Dedifferentiated amniotic fluid mesenchymal stem cell (primary cell): Measurements from ENCODE around the gene EIF2S1.
"Not testable (repeated sequence)": the region's sequence is repeated elsewhere in the genome, so short reads cannot be mapped to it uniquely, and the experiment has no call there.

Experiments used
- DNase-seq: peaks from one replicate; pipeline ENCODE4 v3.0.0-alpha.2; 2016; ENCODE audit errors: extremely low spot score

Gene EIF2S1

DNA sequence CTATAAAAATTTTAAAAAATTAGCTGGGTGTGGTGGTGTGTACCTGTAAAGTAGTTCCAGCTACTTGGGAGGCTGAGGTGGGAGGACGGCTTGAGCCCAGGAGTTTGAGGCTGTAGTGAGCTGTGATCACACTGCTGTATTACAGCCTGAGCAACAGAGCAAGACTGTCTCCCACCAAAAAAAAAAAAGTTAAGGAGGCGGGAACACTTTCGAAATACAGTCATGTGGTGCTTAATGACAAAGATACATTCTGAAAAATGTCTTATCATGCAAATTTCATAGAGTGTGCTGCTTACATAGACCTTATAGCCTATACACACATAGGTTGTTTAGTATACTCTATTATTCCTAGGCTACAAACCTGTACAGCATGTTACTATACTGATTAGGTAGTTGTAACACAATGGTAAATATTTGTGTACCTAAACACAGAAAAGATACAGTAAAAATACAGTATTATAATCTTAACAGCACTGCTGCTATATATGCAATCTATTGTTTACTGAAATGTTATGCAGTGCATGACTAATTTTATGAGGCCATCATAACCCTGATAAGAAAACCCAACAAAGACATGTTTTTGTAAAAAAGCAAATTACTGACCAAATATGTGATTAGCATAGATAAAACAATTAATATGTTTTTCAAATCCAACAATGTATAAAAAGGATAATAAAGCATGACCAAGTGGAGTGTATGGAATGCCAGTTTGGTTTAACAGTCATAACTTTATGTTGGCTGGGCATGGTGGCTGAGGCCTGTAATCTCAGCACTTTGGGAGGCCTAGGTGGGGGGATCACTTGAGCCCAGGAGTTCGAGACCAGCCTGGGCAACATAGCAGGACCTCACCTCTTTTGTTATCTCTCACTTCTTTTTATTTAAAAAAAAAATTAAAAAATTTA is 11.4 kb downstream of the EIF2S1 start:
- DNase-seq: no peak

GRCh38 chr14:67372833-67373232 is 12.7 kb downstream of the EIF2S1 start:
- no peak for DNase-seq

GRCh38 chr14:67373347-67373746 is 13.2 kb downstream of the EIF2S1 start:
- DNase-seq: no peak

GRCh38 chr14:67377916-67378315 is 17.8 kb downstream of the EIF2S1 start:
- no peak for DNase-seq

- no peak for DNase-seq
These were observed 25.0 kb downstream of the EIF2S1 start for GRCh38 chr14:67385120-67385519.

GRCh38 chr14:67385618-67386017 is 25.5 kb downstream of the EIF2S1 start:
- no peak for DNase-seq

GRCh38 chr14:67387195-67387594 is 27.1 kb downstream of the EIF2S1 start:
- DNase-seq: no peak

- DNase-seq: no peak
These were observed 29.1 kb downstream of the EIF2S1 start for GRCh38 chr14:67389275-67389674.

DNA sequence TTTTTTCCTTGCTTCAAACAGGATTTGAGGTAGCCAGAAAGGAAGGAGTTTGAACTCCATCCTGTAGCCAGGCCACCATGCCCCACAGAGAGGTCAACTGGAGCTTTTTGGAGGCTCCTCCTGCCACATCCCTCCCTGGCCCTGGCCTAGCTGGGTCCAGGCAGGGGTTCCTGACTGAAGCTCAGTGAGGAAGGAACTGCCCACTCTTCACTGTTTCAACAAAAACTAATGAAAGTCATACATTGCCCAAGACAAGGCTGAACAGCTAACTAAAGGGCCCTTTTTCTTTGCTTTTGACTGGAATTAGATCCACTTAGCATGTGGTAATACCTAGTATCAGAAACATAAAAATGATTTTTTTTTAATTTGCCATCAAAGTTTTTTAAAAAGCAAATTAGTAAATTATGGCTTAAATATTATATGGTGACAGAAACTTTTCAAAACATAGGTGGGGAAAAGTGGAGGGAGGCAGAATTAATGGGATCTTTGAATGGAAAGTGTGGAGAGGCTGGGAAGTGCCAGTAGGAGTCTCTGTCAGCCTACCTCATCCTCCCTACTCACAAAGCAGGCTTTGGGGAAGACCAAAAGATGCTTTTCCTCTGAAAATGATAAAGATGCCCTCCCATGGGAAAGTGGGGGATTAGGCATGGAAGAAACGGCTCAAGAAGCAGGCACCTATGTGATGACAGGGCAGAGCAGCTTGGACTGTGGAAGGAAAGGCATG is 29.8 kb downstream of the EIF2S1 start:
- DNase-seq: no peak

- no peak for DNase-seq
These were observed 31.1 kb downstream of the EIF2S1 start for GRCh38 chr14:67391268-67391667.

GRCh38 chr14:67392123-67392522 is 32.0 kb downstream of the EIF2S1 start:
- DNase-seq: no peak

GRCh38 chr14:67392800-67393199 is 32.7 kb downstream of the EIF2S1 start:
- DNase-seq: no peak

DNA sequence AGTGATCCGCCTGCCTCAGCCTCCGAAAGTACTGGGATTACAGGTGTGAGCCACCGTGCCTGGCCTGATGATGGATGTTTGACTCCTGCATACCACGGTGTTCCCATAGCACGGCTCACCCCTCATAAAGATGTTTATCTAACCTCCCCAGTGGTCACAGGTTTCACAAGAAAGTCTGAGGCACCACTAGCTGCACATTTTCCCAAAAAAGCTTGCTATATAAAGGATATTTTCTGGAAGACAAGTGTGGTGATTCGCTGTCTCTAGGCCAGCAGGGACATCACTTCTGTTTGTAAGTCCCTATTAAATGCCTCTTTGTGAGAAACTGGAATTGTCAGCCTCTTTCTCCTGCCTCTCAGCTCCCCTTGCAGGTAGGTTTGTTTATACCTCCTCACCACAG is 33.6 kb downstream of the EIF2S1 start:
- no peak for DNase-seq

DNA sequence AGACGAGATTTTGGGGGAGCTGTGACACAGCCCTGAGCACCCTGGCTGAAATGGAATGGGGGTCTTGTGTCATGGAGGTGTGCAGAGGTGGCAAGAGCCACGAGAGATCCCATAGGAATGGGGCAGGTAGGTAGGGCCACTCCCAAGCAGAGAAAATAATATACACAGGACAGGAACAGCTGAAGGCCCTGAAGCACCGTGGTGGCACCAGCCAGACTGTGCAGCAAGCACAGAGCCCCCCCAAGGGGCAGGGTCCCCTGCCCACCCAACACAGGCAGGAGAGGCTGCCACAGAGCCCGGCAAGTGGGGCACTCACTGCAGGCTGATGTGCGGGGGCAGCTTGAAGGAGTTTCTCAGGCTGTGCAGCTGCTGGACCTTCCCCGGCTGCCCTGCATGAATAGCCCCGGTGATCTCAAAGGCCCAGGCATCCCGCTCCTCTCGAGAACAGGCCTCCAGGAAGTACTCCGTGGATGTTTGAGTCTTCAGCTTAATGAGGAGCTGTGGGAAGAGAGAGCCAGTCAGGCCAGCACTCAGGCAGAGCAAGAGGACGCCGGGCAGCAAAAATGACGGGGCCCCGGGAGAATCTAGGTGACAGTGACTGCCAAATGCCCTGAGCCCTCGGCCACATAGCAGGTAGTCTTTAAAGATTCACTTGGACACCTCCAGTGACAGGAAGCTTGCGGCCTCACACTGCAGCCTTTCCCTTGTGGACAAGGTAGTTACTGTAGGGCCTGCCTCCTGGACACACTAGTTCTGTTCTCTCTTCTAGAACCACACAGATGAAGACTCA is 35.2 kb downstream of the EIF2S1 start:
- no peak for DNase-seq

DNA sequence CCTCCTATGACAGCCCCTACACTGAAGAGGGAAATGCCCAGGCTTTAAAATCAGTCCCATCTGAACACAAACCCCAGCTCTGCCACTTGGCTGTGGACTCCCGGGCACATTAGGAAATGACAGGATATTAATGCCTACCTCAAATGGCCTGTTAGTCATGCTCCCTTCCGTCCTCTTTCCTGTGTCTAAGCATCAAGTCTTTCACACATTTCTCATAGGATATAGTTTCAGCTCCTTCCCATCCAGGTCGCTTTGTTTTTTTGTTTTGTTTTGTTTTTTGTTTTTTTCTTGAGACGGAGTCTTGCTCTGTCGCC is 35.7 kb downstream of the EIF2S1 start:
- DNase-seq: no peak

- no peak for DNase-seq
These were observed 36.3 kb downstream of the EIF2S1 start for GRCh38 chr14:67396381-67396970.

- no peak for DNase-seq
These were observed 37.4 kb downstream of the EIF2S1 start for GRCh38 chr14:67397536-67397935.

GRCh38 chr14:67400434-67400833 is 40.3 kb downstream of the EIF2S1 start:
- DNase-seq: no peak

DNA sequence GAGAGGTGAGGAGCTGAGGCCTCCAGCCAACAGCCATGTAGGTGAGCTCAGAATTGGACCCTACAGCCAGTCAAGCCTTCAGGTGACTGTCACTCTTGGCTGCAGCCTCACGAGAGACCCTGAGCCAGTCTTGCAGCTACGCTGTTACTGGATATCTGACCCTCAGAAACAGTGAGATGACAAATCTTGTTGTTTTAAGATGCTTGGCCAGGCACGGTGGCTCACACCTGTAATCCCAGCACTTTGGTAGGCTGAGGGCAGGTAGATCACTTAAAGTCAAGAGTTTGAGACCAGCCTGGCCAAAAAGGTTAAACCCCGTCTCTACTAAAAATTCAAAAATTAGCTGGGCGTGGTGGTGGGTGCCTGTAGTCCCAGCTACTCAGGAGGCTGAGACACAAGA is 45.6 kb downstream of the EIF2S1 start:
- no peak for DNase-seq

- DNase-seq: not testable (repeated sequence)
These were observed 48.1 kb downstream of the EIF2S1 start for GRCh38 chr14:67408122-67408801.

DNA sequence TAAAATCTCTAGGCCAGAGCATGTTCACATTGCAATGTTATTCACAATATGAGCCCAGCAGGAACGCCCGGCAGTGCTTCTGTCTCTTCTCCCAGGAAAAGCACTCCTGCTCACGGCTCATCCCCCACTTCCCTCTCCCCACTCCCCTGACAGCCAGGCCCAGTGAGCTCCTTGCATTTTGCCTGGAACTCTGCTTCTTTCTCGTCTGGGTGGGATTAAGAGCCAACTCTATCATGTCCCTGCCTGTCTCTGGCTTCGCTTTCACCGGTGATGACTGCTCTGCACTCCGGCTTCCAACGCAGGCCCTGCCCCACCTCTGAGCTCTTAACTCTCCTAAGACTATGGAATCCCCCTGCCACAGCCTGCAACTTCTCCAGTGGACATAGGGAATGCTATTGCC is 49.3 kb downstream of the EIF2S1 start:
- no peak for DNase-seq

GRCh38 chr14:67410313-67410712 is 50.2 kb downstream of the EIF2S1 start:
- DNase-seq: no peak
